Activated CD4-positive, alpha-beta T cell treated with anti-CD3 and anti-CD28 coated beads for 48 hours (primary cell): ENCODE results near the gene SNAP91.
"Not testable (repeated sequence)": the region's sequence is repeated elsewhere in the genome, so short reads cannot be mapped to it uniquely, and the experiment has no call there.

Source experiments
- DNase-seq: peaks from one replicate; pipeline ENCODE4 v3.0.0-alpha.2; 2020

SNAP91 gene

GRCh38 chr6:83629908-83630307 is 79.0 kb downstream of the SNAP91 start:
- not testable (repeated sequence) for DNase-seq

- DNase-seq: no peak
Observed at GRCh38 chr6:83615025-83615999, 93.6 kb downstream of the SNAP91 start.

- no peak for DNase-seq
Observed at GRCh38 chr6:83613378-83613777, 95.5 kb downstream of the SNAP91 start.

GRCh38 chr6:83609248-83609647 is 99.7 kb downstream of the SNAP91 start:
- DNase-seq: no peak

- DNase-seq: no peak
Observed at GRCh38 chr6:83605517-83605916, 103.4 kb downstream of the SNAP91 start.

GRCh38 chr6:83603551-83603950 is 105.3 kb downstream of the SNAP91 start:
- DNase-seq: no peak

GRCh38 chr6:83601119-83601518 is 107.8 kb downstream of the SNAP91 start:
- no peak for DNase-seq

- DNase-seq: no peak
Observed at GRCh38 chr6:83600459-83600858, 108.4 kb downstream of the SNAP91 start.

- no peak for DNase-seq
Observed at GRCh38 chr6:83597511-83597910, 111.4 kb downstream of the SNAP91 start.

GRCh38 chr6:83597051-83597450 is 111.8 kb downstream of the SNAP91 start:
- no peak for DNase-seq

GRCh38 chr6:83594941-83595340 is 114.0 kb downstream of the SNAP91 start:
- DNase-seq: no peak

GRCh38 chr6:83593395-83593785 is 115.5 kb downstream of the SNAP91 start:
- DNase-seq: no peak

- no peak for DNase-seq
Observed at GRCh38 chr6:83592770-83593394, 116.0 kb downstream of the SNAP91 start.

- no peak for DNase-seq
Observed at GRCh38 chr6:83590416-83590815, 118.5 kb downstream of the SNAP91 start.

- no peak for DNase-seq
Observed at GRCh38 chr6:83589076-83589475, 119.8 kb downstream of the SNAP91 start.

- no peak for DNase-seq
Observed at GRCh38 chr6:83578057-83578456, 130.8 kb downstream of the SNAP91 start.

GRCh38 chr6:83574783-83575182 is 134.1 kb downstream of the SNAP91 start:
- DNase-seq: no peak

GRCh38 chr6:83571663-83572185 is 137.2 kb downstream of the SNAP91 start:
- DNase-seq: not testable (repeated sequence)

GRCh38 chr6:83558975-83559374 is 149.9 kb downstream of the SNAP91 start:
- DNase-seq: no peak

- no peak for DNase-seq
Observed at GRCh38 chr6:83556871-83557270, 152.0 kb downstream of the SNAP91 start.

GRCh38 chr6:83551748-83552147 is 157.2 kb downstream of the SNAP91 start:
- DNase-seq: not testable (repeated sequence)

- DNase-seq: not testable (repeated sequence)
Observed at GRCh38 chr6:83550482-83550881, 158.4 kb downstream of the SNAP91 start.

- DNase-seq: no peak
Observed at GRCh38 chr6:83546636-83547035, 162.3 kb downstream of the SNAP91 start.

- no peak for DNase-seq
Observed at GRCh38 chr6:83539678-83540077, 169.2 kb downstream of the SNAP91 start.
